Activated CD8-positive, alpha-beta T cell treated with anti-CD3 and anti-CD28 coated beads for 36 hours (primary cell): ENCODE data around the gene TF. TPM values are rescaled to one million over a fixed set of nuclear protein-coding genes. Genes with fewer than 3 reads are reported as not detected.

Experiments used
- ATAC-seq: fragments of 200-7000 bp; cut with Tn5 transposase; one replicate; pipeline ENCODE4 v1.10.0; 2021; ENCODE audit warnings: mild to moderate bottlenecking, moderate library complexity
- CTCF ChIA-PET: fragments of 350-600 bp; sonication (Branson Sonifier 250); formaldehyde crosslinking; loops from one replicate; lab custom pipeline; 2021; ENCODE audit warnings: antibody characterized with exemption; lab: Charles Lee
- POLR2A ChIA-PET: fragments of 350-600 bp; sonication (Branson Sonifier 250); formaldehyde crosslinking; loops from one replicate; lab custom pipeline; 2021; ENCODE audit warnings: antibody characterized with exemption; lab: Charles Lee
- DNase-seq: peaks from one replicate; pipeline ENCODE4 v3.0.0-alpha.2; 2020
- H3K27ac Mint-ChIP-seq: one replicate; pipeline ENCODE4 v1.8.0; 2021; ENCODE audit warnings: mild to moderate bottlenecking, mixed read lengths
- H3K27me3 Mint-ChIP-seq: one replicate; pipeline ENCODE4 v1.8.0; 2021; ENCODE audit warnings: mixed read lengths
- H3K36me3 Mint-ChIP-seq: one replicate; pipeline ENCODE4 v1.8.0; 2021; ENCODE audit warnings: low read depth, mixed read lengths
- H3K4me1 Mint-ChIP-seq: one replicate; pipeline ENCODE4 v1.8.0; 2021; ENCODE audit warnings: low read depth, mixed read lengths
- H3K4me3 Mint-ChIP-seq: one replicate; pipeline ENCODE4 v1.8.0; 2021; ENCODE audit warnings: mild to moderate bottlenecking, moderate library complexity, mixed read lengths
- H3K9me3 Mint-ChIP-seq: one replicate; pipeline ENCODE4 v1.8.0; 2021; ENCODE audit warnings: mixed read lengths
- intact Hi-C: fragments of 100-400 bp; cut with micrococcal nuclease; formaldehyde crosslinking; loops from one replicate; pipeline ENCODE4 v1.10.0; 2022
- total RNA-seq, 2 experiments: library from RNA; stranded (reverse); gene quantifications; one replicate each; pipeline ENCODE4 v1.2.3, GENCODE V29; 2021
- TF ChIP-seq, protein P1 (sequence below): fragments of 200-600 bp; IDR thresholded peaks from one replicate; pipeline ENCODE4 v1.8.0; 2022; ENCODE audit warnings: antibody characterized with exemption, mild to moderate bottlenecking

The TF gene
- total RNA-seq, 2 experiments from 2014 or later: 0.02 to 0.34 TPM

- Mint-ChIP-seq H3K36me3 (peaks cover 1% of the 10 kb centered on the region), H3K27me3 (peaks cover 24% of the 10 kb centered on the region), H3K4me1 (no peaks in the 10 kb centered on the region), H3K4me3 (no peak overlapping the region), H3K9me3 (peaks cover 5% of the 10 kb centered on the region), H3K27ac (no peak overlapping the region)
- ChIA-PET CTCF (no interaction called here), POLR2A (no interaction called here)
- intact Hi-C loops: no loop called here
- ATAC-seq (no peak), DNase-seq (no peak)
- TF ChIP-seq, protein P1, sequence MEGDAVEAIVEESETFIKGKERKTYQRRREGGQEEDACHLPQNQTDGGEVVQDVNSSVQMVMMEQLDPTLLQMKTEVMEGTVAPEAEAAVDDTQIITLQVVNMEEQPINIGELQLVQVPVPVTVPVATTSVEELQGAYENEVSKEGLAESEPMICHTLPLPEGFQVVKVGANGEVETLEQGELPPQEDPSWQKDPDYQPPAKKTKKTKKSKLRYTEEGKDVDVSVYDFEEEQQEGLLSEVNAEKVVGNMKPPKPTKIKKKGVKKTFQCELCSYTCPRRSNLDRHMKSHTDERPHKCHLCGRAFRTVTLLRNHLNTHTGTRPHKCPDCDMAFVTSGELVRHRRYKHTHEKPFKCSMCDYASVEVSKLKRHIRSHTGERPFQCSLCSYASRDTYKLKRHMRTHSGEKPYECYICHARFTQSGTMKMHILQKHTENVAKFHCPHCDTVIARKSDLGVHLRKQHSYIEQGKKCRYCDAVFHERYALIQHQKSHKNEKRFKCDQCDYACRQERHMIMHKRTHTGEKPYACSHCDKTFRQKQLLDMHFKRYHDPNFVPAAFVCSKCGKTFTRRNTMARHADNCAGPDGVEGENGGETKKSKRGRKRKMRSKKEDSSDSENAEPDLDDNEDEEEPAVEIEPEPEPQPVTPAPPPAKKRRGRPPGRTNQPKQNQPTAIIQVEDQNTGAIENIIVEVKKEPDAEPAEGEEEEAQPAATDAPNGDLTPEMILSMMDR: no peak
Measured at GRCh38 chr3:133733226-133733625, 13.0 kb upstream of the TF start.

DNA sequence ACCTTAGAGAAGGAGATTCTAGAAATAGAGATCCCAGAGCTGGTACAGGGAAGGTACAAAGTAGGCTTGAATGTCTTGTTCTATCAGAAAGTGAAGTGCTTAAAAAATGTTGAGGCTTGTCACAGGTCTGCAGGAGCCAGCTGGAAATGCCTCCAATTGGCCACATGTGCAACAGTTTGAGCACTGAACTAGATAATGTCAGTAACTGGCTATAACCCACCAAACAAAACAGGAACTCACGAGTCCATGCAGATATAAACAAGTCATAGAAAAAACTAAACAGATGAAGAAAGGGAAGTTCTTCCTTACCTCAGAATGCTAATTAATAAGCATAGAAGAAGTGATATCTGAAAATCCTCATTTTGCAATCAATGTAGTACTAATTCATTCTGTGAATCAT, 11.9 kb upstream of the TF start:
- Mint-ChIP-seq H3K4me1 (no peaks in the 10 kb centered on the region), H3K27me3 (peaks cover 24% of the 10 kb centered on the region), H3K36me3 (peaks cover 1% of the 10 kb centered on the region), H3K27ac (no peak overlapping the region), H3K9me3 (peaks cover 5% of the 10 kb centered on the region), H3K4me3 (no peak overlapping the region)
- ATAC-seq (no peak), DNase-seq (no peak)
- intact Hi-C loops: no loop called here
- TF ChIP-seq, protein P1: no peak
- ChIA-PET POLR2A (interaction anchor here (0.6 kb wide), 2 partner anchors 13 to 585 kb away, joined by 3 to 4 read pairs; no protein-coding TSS in a partner anchor), CTCF (no interaction called here)

DNA sequence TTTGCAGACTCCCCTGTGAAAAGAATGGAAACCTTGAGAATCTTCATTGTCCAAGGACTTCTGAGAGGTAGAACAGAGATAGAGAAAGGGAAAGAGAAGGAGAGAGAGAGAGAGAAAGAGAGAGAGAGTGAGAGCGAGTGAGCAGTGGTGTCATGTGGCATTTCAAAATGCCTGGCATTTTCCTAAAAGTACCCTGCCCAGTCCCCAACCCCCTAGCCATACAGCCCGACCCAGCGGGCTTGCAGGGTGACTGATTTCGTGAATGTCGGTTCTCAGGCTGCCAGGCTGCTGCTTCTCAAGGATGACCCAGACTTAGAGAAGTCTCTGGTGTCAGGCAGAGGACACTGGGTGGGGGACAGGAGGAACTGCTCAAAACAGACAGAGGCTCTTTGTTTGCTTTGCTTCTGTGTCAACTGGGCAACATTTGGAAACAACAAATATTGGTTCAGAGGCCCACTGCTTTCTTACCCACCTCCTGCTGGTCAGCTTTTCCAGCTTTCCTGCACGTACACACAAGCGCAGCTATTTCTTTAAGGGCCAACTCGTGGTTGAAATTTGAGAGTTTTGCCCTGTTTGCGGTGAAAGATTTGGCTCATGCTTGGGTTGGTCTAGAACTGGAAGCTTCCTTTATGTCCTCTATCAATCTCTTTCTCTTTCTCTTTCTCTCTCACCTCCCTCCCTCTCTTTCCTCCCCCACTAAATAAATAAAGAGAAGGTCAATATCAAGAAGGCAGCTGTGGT, 3.7 kb upstream of the TF start:
- no peaks in the 10 kb centered on the region for H3K4me1 Mint-ChIP-seq
- ATAC-seq (no peak), DNase-seq (no peak)
- ChIA-PET CTCF (no interaction called here), POLR2A (no interaction called here)
- TF ChIP-seq, protein P1: no peak
- intact Hi-C loops: no loop called here
- H3K27ac Mint-ChIP-seq: no peak overlapping the region
- no peak overlapping the region for H3K4me3 Mint-ChIP-seq
- H3K36me3 Mint-ChIP-seq: no peaks in the 10 kb centered on the region
- H3K27me3 Mint-ChIP-seq: peaks cover 32% of the 10 kb centered on the region
- H3K9me3 Mint-ChIP-seq: no peaks in the 10 kb centered on the region

GRCh38 chr3:133744241-133744640, 2.0 kb upstream of the TF start:
- Mint-ChIP-seq H3K27me3 (peaks cover 37% of the 10 kb centered on the region), H3K36me3 (no peaks in the 10 kb centered on the region), H3K4me3 (no peak overlapping the region), H3K9me3 (no peaks in the 10 kb centered on the region), H3K4me1 (no peaks in the 10 kb centered on the region), H3K27ac (no peak overlapping the region)
- ChIA-PET POLR2A (no interaction called here), CTCF (interaction anchor here (0.7 kb wide), 1 partner anchor 184 kb away, joined by 3 read pairs; no protein-coding TSS in a partner anchor)
- ATAC-seq (no peak), DNase-seq (no peak)
- TF ChIP-seq, protein P1: no peak
- intact Hi-C loops: no loop called here

- H3K36me3 Mint-ChIP-seq: no peaks in the 10 kb centered on the region
- no peaks in the 10 kb centered on the region for H3K4me1 Mint-ChIP-seq
- intact Hi-C loops: no loop called here
- ChIA-PET POLR2A (no interaction called here), CTCF (no interaction called here)
- TF ChIP-seq, protein P1: no peak
- H3K4me3 Mint-ChIP-seq: no peak overlapping the region
- no peaks in the 10 kb centered on the region for H3K9me3 Mint-ChIP-seq
- DNase-seq (no peak), ATAC-seq (no peak)
- H3K27me3 Mint-ChIP-seq: peaks cover 37% of the 10 kb centered on the region
- H3K27ac Mint-ChIP-seq: no peak overlapping the region
Measured at GRCh38 chr3:133745108-133745507, 1.1 kb upstream of the TF start.
